ENCODE data around the gene LRMDA.

LRMDA gene

DNA sequence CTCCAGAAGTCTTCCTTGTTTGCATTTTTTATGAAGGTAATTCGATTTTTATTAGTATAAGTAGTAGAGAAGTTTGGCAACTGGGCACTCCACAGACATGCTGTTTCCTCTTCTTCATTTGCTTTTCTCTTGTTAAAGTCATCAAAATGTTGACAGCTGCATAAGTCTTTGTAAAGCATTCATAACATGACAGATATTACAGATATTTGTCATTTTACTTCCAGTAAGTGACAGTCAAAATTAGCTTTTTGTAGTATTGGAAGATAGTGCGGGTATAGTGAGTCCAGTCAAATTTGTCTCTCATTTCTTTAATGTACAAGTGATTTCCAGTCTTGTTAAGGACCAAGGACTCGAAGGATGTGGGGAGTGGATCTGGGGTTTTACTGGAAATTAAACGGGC lies 247.1 kb downstream of the LRMDA start:
- no peaks in the 10 kb centered on the region for H3K36me3 ChIP-seq (ENCODE audit: control insufficient read depth in 2 of 2, insufficient read depth in 1 of 2, low read length in 2 of 2)
- TF ChIP-seq ZNF747 (tag by site-specific recombination; IDR thresholded peaks at IDR 0.05), result no peak
- TF ChIP-seq ZNF529 (tag by site-specific recombination; IDR thresholded peaks at IDR 0.05; ENCODE audit: insufficient replicate concordance), result no peak
- no peak for TF ChIP-seq ZNF658 (tag by site-specific recombination; IDR thresholded peaks at IDR 0.05)
- TF ChIP-seq MYNN (tag by site-specific recombination; IDR thresholded peaks at IDR 0.05; ENCODE audit: borderline replicate concordance), result no peak
- no peak for TF ChIP-seq ZNF184 (tag by site-specific recombination; IDR thresholded peaks at IDR 0.05)
- TF ChIP-seq ZNF426 (tag by site-specific recombination; IDR thresholded peaks at IDR 0.05), result no peak
- TF ChIP-seq, protein P1, sequence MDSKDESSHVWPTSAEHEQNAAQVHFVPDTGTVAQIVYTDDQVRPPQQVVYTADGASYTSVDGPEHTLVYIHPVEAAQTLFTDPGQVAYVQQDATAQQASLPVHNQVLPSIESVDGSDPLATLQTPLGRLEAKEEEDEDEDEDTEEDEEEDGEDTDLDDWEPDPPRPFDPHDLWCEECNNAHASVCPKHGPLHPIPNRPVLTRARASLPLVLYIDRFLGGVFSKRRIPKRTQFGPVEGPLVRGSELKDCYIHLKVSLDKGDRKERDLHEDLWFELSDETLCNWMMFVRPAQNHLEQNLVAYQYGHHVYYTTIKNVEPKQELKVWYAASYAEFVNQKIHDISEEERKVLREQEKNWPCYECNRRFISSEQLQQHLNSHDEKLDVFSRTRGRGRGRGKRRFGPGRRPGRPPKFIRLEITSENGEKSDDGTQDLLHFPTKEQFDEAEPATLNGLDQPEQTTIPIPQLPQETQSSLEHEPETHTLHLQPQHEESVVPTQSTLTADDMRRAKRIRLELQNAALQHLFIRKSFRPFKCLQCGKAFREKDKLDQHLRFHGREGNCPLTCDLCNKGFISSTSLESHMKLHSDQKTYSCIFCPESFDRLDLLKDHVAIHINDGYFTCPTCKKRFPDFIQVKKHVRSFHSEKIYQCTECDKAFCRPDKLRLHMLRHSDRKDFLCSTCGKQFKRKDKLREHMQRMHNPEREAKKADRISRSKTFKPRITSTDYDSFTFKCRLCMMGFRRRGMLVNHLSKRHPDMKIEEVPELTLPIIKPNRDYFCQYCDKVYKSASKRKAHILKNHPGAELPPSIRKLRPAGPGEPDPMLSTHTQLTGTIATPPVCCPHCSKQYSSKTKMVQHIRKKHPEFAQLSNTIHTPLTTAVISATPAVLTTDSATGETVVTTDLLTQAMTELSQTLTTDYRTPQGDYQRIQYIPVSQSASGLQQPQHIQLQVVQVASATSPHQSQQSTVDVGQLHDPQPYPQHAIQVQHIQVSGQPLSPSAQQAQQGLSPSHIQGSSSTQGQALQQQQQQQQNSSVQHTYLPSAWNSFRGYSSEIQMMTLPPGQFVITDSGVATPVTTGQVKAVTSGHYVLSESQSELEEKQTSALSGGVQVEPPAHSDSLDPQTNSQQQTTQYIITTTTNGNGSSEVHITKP (tag by site-specific recombination; IDR thresholded peaks at IDR 0.05), result no peak
- TF ChIP-seq ZNF777 (tag by site-specific recombination; IDR thresholded peaks at IDR 0.05; ENCODE audit: borderline replicate concordance), result no peak
- no peak for TF ChIP-seq ZNF146 (tag by site-specific recombination; IDR thresholded peaks at IDR 0.05)
- no peak for TF ChIP-seq SCRT2 (tag by site-specific recombination; IDR thresholded peaks at IDR 0.05)
- TF ChIP-seq ZNF19 (tag by site-specific recombination; IDR thresholded peaks at IDR 0.05; ENCODE audit: low read depth), result no peak
- TF ChIP-seq ZNF211 (tag by site-specific recombination; IDR thresholded peaks at IDR 0.05; ENCODE audit: low read depth), result no peak
- no peak for TF ChIP-seq ZNF560 (tag by site-specific recombination; IDR thresholded peaks at IDR 0.05; ENCODE audit: borderline replicate concordance)
- TF ChIP-seq ZNF596 (tag by site-specific recombination; IDR thresholded peaks at IDR 0.05), result no peak
- TF ChIP-seq, protein P2, sequence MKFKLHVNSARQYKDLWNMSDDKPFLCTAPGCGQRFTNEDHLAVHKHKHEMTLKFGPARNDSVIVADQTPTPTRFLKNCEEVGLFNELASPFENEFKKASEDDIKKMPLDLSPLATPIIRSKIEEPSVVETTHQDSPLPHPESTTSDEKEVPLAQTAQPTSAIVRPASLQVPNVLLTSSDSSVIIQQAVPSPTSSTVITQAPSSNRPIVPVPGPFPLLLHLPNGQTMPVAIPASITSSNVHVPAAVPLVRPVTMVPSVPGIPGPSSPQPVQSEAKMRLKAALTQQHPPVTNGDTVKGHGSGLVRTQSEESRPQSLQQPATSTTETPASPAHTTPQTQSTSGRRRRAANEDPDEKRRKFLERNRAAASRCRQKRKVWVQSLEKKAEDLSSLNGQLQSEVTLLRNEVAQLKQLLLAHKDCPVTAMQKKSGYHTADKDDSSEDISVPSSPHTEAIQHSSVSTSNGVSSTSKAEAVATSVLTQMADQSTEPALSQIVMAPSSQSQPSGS (tag by site-specific recombination; IDR thresholded peaks at IDR 0.05; ENCODE audit: low read depth), result no peak
- no peak for TF ChIP-seq KLF7 (tag by site-specific recombination; IDR thresholded peaks at IDR 0.05; ENCODE audit: borderline replicate concordance)
- TF ChIP-seq ZSCAN23 (tag by site-specific recombination; IDR thresholded peaks at IDR 0.05), result no peak
- H3K4me3 ChIP-seq (ENCODE audit: low read depth, low read length), result no peak overlapping the region
- CTCF ChIA-PET, result interaction anchor here (1.2 kb wide), 1 partner anchor 232 kb away, joined by 3 read pairs; no protein-coding TSS in a partner anchor
- no peaks in the 10 kb centered on the region for H3K9me3 ChIP-seq (ENCODE audit: control insufficient read depth, insufficient read depth, low read depth, low read length)
- no peak overlapping the region for H3K27ac ChIP-seq (ENCODE audit: extremely low read depth, low read depth, low read length)
- H3K4me1 ChIP-seq (ENCODE audit: control insufficient read depth, insufficient read depth, low read length), result no peaks in the 10 kb centered on the region
- POLR2A ChIA-PET, result no interaction called here

DNA sequence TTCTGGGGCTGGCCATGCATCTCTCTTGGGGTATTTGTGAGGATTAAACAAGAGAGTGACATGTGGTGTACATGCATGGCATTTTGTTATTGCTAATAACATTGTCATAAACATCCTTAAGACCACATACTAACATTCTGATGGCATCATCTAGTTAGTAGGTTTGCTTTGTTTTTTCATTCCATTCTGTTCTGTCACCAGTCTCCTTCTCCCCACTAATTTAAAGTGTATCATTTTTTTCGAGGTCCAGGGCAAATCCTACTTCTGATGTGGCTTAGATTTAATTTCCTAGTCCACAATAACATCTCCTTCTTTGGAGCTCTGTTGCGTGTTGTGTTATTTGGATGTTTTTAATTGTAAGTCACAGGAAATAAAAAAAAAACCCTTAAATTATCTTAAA lies 248.1 kb downstream of the LRMDA start:
- no peaks in the 10 kb centered on the region for H3K36me3 ChIP-seq (ENCODE audit: control insufficient read depth in 2 of 2, insufficient read depth in 1 of 2, low read length in 2 of 2)
- H3K4me3 ChIP-seq (ENCODE audit: low read depth, low read length), result no peak overlapping the region
- ChIA-PET POLR2A (no interaction called here), CTCF (no interaction called here)
- TF ChIP-seq, protein P3, sequence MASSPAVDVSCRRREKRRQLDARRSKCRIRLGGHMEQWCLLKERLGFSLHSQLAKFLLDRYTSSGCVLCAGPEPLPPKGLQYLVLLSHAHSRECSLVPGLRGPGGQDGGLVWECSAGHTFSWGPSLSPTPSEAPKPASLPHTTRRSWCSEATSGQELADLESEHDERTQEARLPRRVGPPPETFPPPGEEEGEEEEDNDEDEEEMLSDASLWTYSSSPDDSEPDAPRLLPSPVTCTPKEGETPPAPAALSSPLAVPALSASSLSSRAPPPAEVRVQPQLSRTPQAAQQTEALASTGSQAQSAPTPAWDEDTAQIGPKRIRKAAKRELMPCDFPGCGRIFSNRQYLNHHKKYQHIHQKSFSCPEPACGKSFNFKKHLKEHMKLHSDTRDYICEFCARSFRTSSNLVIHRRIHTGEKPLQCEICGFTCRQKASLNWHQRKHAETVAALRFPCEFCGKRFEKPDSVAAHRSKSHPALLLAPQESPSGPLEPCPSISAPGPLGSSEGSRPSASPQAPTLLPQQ (tag by site-specific recombination; IDR thresholded peaks at IDR 0.05), result no peak
- TF ChIP-seq ZNF302 (tag by site-specific recombination; IDR thresholded peaks at IDR 0.05; ENCODE audit: low read depth) (no peak), ZNF266 (tag by site-specific recombination; IDR thresholded peaks at IDR 0.05; ENCODE audit: low read depth) (no peak), ZNF624 (tag by site-specific recombination; IDR thresholded peaks at IDR 0.05) (no peak), GLI2 (tag by site-specific recombination; IDR thresholded peaks at IDR 0.05; ENCODE audit: borderline replicate concordance, low read depth) (no peak), ZNF621 (tag by site-specific recombination; IDR thresholded peaks at IDR 0.05) (no peak), ZNF791 (tag by site-specific recombination; IDR thresholded peaks at IDR 0.05) (no peak)
- H3K9me3 ChIP-seq (ENCODE audit: control insufficient read depth, insufficient read depth, low read depth, low read length), result no peaks in the 10 kb centered on the region
- H3K27ac ChIP-seq (ENCODE audit: extremely low read depth, low read depth, low read length), result no peak overlapping the region
- peaks cover 2% of the 10 kb centered on the region; the same call in 1 of the 2 replicates for H3K4me1 ChIP-seq (ENCODE audit: control insufficient read depth, insufficient read depth, low read length)
